ENCODE measurements around the gene INPP5J. TPM values are rescaled to one million over a fixed set of nuclear protein-coding genes. Genes with fewer than 3 reads are reported as not detected.
A peak's percentile ranks its signal among the peaks of the same experiment; 100 is the strongest.

Gene INPP5J
- total and polyA plus RNA-seq, 2 experiments from 2014 or later: 4.8 to 14.5 TPM

DNA sequence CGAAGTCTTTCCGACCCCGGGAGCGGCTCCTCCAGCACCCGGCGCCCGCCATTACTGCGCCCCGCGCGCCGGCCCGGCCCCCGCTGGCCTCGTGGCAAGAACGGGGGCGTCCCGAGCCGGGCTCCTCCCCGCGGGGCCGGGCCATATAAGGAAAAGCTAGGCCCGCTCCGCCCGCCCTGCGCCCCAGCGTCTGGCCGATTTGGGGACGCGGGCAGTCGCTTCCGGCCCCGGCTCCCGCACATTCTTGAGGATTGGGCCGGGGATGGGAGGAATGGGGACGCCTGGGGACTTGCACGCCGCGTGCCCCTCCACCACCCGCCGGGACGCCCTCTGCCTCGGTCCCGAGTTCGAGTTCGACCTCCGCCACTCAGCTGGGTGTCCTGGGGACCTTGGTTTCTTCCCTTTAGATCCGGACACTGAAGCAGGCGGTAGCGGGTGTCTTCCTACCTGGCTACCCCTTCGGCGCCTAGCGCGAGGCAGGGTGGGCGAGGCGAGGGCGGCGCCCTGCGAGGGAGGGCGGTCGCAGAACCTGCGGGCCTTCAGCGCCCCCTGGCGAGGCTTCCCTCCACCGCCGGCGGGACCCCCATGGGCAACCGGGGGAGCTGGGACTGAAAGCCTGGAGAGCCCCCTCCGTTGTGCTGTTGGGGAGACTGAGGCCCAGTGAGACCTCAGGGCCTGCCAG, 37.8 kb upstream of the INPP5J start:
- H3K36me3 Mint-ChIP-seq (ENCODE audit: low read depth): no peaks in the 10 kb centered on the region; the same call in 2 of the 3 replicates
- Histone ChIP-seq H3F3A (replicated peaks; ENCODE audit: low read depth) (peaks cover 7% of the 10 kb centered on the region; the same call in 1 of the 2 replicates), H3K27ac (ENCODE audit: low read depth) (peak overlapping the region; percentile 97), H2AFZ (peak overlapping the region; percentile 85), H4K20me1 (replicated peaks; ENCODE audit: insufficient read depth) (peaks cover 4% of the 10 kb centered on the region; the same call in 1 of the 2 replicates), H3K4me2 (peak overlapping the region; percentile 100), H3K4me1 (ENCODE audit: insufficient read depth) (peaks cover 21% of the 10 kb centered on the region), H3K27me3 (ENCODE audit: insufficient read depth) (peaks cover 9% of the 10 kb centered on the region), H3K79me2 (replicated peaks; ENCODE audit: insufficient read depth) (peaks cover 12% of the 10 kb centered on the region), H3K36me3 (ENCODE audit: insufficient read depth) (no peaks in the 10 kb centered on the region), H3K9me2 (ENCODE audit: insufficient read depth) (no peaks in the 10 kb centered on the region), H3K4me3 (peak overlapping the region; percentile 96)
- peak; percentile 83 for TF ChIP-seq POLR2AphosphoS5 (IDR thresholded peaks at IDR 0.05; ENCODE audit: low read depth)
- TF ChIP-seq, protein P1, sequence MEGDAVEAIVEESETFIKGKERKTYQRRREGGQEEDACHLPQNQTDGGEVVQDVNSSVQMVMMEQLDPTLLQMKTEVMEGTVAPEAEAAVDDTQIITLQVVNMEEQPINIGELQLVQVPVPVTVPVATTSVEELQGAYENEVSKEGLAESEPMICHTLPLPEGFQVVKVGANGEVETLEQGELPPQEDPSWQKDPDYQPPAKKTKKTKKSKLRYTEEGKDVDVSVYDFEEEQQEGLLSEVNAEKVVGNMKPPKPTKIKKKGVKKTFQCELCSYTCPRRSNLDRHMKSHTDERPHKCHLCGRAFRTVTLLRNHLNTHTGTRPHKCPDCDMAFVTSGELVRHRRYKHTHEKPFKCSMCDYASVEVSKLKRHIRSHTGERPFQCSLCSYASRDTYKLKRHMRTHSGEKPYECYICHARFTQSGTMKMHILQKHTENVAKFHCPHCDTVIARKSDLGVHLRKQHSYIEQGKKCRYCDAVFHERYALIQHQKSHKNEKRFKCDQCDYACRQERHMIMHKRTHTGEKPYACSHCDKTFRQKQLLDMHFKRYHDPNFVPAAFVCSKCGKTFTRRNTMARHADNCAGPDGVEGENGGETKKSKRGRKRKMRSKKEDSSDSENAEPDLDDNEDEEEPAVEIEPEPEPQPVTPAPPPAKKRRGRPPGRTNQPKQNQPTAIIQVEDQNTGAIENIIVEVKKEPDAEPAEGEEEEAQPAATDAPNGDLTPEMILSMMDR (conservative IDR thresholded peaks at IDR 0.05; ENCODE audit: low read depth in 2 of 2): peak; percentile 71 to 87
- no peak for TF ChIP-seq ZNF114 (CRISPR knock-in tag; IDR thresholded peaks at IDR 0.05)
- TF ChIP-seq, protein P2, sequence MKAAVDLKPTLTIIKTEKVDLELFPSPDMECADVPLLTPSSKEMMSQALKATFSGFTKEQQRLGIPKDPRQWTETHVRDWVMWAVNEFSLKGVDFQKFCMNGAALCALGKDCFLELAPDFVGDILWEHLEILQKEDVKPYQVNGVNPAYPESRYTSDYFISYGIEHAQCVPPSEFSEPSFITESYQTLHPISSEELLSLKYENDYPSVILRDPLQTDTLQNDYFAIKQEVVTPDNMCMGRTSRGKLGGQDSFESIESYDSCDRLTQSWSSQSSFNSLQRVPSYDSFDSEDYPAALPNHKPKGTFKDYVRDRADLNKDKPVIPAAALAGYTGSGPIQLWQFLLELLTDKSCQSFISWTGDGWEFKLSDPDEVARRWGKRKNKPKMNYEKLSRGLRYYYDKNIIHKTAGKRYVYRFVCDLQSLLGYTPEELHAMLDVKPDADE (IDR thresholded peaks at IDR 0.05): peak; percentile 65; the same call in 1 of the 2 replicates
- peaks cover 26% of the 10 kb centered on the region for H3K27me3 Mint-ChIP-seq (ENCODE audit: insufficient read depth, low read depth, poor library complexity)
- no peaks in the 10 kb centered on the region for H3K9me3 Mint-ChIP-seq
- peak overlapping the region; percentile 94 for H3K4me3 Mint-ChIP-seq
- ATAC-seq: peak; percentile 54
- peak; percentile 98 for DNase-seq (ENCODE audit: low spot score)
- H3K4me1 Mint-ChIP-seq: peaks cover 35% of the 10 kb centered on the region
- H3K27ac Mint-ChIP-seq: peak overlapping the region; percentile 78

- 0 out of 2 replicates have a peak overlapping the region, but pooled peaks have one; percentile 32 for H2AFZ ChIP-seq
- H3K9me3 Mint-ChIP-seq: no peaks in the 10 kb centered on the region
- H3K4me1 Mint-ChIP-seq: peaks cover 34% of the 10 kb centered on the region
- DNase-seq (ENCODE audit: low spot score) (peak; percentile 74), ATAC-seq (peak; percentile 5)
- H4K20me1 ChIP-seq (replicated peaks; ENCODE audit: insufficient read depth): peaks cover 4% of the 10 kb centered on the region; the same call in 1 of the 2 replicates
- peak overlapping the region; percentile 94 for H3K27ac ChIP-seq (ENCODE audit: low read depth)
- H3K36me3 ChIP-seq (ENCODE audit: insufficient read depth): no peaks in the 10 kb centered on the region
- H3K27me3 Mint-ChIP-seq (ENCODE audit: insufficient read depth, low read depth, poor library complexity): peaks cover 26% of the 10 kb centered on the region
- H3K36me3 Mint-ChIP-seq (ENCODE audit: low read depth): no peaks in the 10 kb centered on the region; the same call in 2 of the 3 replicates
- peaks cover 9% of the 10 kb centered on the region for H3K27me3 ChIP-seq (ENCODE audit: insufficient read depth)
- peak overlapping the region; percentile 100 for H3K4me2 ChIP-seq
- H3K79me2 ChIP-seq (replicated peaks; ENCODE audit: insufficient read depth): peaks cover 12% of the 10 kb centered on the region
- peaks cover 7% of the 10 kb centered on the region; the same call in 1 of the 2 replicates for H3F3A ChIP-seq (replicated peaks; ENCODE audit: low read depth)
- H3K4me3 ChIP-seq: peak overlapping the region; percentile 96
- H3K27ac Mint-ChIP-seq: peak overlapping the region; percentile 56; the same call in 1 of the 2 replicates
- peak overlapping the region; percentile 77 for H3K4me3 Mint-ChIP-seq
- H3K4me1 ChIP-seq (ENCODE audit: insufficient read depth): peaks cover 21% of the 10 kb centered on the region
- H3K9me2 ChIP-seq (ENCODE audit: insufficient read depth): no peaks in the 10 kb centered on the region
- no peak for TF ChIP-seq STAT1 (IDR thresholded peaks at IDR 0.05; ENCODE audit: unreplicated experiment)
- no peak for TF ChIP-seq EZH2 (IDR thresholded peaks at IDR 0.05; ENCODE audit: low read depth, unreplicated experiment)
- TF ChIP-seq ZNF462 (CRISPR knock-in tag; IDR thresholded peaks at IDR 0.05): no peak
- TF ChIP-seq, protein P2 (IDR thresholded peaks at IDR 0.05): no peak
These were observed 37.3 kb upstream of the INPP5J start for GRCh38 chr22:31085493-31085824.

Measured in GM23338 (cell line).